Measurements from ENCODE around the gene HEBP1.

HEBP1 gene

GRCh38 chr12:12946686-12947355, 53.2 kb downstream of the HEBP1 start:
- DNase-seq: no peak

GRCh38 chr12:12945591-12945990, 54.5 kb downstream of the HEBP1 start:
- DNase-seq: no peak

DNA sequence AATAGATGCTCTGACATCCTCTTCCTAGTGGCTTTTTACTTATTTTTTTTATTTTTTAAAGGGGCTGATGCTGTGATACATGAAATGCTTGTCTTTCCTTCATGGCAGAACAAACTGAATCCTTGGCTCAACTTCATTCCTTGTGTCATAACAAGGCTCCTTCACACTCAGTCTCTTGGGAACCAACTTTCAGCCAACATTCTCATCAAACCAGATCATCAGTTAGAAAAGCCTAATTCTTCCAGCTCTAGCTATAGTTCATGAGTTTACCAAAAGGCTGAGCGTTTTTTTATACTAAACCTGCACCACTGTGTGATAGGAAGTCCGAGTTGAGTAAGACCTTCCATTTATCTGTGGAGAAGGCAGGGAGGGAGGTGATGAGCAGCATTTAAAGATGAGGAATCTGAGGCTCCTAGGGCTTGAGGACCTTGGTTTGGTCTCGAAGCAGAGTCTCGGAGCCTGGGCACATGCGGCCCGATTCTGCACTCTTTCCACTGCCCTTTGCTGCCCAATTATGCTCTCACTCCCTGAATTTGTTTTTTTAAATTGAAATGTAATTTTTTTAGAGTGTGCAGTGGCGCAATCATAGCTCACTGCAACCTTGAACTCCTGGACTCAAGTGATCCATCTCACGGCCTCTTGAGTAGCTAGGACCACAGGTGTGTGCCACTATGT, 56.3 kb downstream of the HEBP1 start:
- no peak for DNase-seq

DNA sequence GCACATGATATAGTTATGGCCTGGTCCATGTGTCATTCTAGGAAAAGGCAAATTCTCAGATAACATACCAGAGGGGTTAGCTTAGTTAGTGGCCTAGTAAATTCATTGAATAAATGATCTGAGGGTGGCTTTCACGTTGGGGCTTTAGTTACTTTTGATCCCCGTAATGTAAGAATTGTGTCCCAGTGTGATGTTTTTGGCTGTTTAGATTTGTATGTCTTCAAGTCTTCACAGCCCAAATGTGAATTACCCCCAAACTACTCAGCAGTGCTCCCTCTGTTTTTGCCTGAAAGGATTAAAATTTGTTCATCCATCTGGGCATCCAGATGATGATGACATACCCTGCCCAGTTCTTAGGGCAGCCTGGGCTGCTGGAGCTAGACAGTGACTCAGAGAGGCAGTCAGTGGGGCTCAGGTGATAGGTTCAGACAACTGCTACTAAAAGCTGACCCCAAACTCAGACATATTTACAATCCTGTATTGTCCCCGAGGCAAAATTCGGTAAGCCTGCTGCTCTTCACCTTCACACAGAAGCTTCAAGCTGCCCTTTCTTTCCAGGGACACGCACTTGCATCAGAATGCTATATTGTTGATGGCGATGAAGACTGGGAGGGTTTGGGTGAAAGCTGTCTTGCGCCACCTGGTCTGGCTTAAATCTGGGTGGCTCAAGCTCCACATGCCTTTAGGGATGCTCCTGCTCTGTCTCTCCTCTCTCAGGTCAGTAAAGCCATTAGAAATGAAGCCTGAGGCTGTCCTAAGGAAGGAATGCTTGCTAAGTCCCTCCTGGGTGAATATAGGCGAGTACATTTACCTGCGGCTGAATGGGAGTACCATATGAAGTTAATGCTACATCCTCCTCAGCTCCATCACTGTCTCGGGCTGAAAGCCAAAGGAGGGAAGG, 58.4 kb downstream of the HEBP1 start:
- DNase-seq: no peak

- no peak for DNase-seq
These were observed 60.2 kb downstream of the HEBP1 start for GRCh38 chr12:12939888-12940287.

- no peak for DNase-seq
These were observed 61.5 kb downstream of the HEBP1 start for GRCh38 chr12:12938541-12938940.

GRCh38 chr12:12936983-12937491, 63.0 kb downstream of the HEBP1 start:
- no peak for DNase-seq

- DNase-seq: no peak
These were observed 65.5 kb downstream of the HEBP1 start for GRCh38 chr12:12934556-12934955.

- DNase-seq: no peak
These were observed 66.3 kb downstream of the HEBP1 start for GRCh38 chr12:12933742-12934141.

DNA sequence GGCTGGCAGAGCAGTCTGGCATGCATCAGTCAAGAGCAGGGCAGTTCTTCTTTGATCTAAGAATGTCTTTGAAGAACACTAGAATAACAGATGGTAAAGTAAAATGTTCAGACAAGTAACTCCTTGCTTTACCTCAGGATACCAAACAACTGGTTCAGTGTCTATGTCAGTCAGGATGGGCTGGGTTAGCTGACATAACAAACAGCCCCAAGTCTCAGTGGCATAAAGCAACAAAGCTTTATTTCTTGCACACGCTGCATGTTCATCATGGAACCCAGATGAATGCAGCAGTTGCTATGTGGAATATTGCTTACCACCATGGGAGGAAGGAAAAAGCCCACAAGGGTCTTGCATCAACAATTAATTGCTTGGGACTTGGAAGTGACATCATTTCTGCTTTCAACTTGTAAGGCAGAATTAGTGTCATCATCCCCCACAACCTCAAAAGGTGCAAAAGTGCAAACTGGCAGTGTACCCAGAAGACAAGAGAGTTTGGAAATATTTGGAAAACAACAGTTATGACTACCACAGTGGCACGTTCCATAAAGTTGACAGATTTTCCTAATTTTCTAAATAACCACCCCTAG, 69.3 kb downstream of the HEBP1 start:
- no peak for DNase-seq

DNA sequence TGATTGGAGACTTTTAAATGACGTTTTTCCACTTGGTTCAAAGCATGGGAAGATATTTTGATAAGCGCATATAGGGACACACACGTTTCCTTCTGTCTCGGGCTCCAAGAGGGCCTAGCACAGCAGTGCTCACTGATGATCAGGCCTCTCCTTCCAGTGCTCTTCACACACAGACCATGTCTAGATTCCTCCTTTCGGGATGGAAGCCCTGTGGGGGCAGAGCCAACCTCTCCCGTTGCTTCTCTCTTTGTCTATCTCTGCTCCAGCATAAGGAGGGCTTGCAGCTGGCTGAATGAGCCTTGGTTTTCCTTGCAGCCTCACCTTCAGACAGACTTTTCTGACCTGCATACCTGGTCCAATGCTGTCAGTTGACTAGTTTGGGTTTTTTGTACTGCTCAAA, 70.4 kb downstream of the HEBP1 start:
- no peak for DNase-seq

DNA sequence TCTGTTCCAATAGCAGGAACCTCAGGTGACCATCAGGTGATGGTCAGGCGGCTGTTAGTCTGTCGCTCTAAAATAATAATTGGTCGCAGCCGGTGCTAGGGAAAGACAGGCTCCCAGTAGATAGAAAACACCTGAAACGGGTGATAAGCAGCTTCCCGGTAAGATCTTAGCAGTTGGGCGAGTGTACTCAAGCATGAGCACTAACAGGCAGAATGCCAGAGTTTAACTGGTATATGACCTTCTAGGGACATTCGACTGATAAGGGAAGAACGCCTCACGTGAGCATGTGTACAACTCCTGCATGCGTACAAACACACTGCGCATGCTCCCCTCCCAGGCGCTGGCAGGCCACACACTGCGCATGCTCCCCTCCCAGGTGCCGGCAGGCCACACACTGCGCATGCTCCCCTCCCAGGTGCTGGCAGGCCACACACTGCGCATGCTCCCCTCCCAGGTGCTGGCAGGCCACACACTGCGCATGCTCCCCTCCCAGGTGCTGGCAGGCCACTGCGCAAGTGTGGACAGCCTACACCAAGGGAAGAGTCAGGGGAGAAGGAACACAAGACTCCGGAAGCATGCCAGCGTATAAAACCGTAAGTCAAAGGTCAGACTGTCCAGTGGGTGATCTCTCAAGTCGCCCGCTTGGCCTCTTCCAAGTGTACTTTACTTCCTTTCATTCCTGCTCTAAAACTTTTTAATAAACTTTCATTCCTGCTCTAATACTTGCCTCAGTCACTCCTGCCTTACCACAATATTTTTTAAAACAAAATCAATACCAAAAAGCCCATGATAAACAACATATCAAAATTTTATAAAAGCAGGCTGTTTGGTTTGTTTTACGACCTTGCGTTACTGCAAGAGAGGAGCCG, 72.6 kb downstream of the HEBP1 start:
- no peak for DNase-seq

GRCh38 chr12:12926571-12927071, 73.4 kb downstream of the HEBP1 start:
- no peak for DNase-seq

DNA sequence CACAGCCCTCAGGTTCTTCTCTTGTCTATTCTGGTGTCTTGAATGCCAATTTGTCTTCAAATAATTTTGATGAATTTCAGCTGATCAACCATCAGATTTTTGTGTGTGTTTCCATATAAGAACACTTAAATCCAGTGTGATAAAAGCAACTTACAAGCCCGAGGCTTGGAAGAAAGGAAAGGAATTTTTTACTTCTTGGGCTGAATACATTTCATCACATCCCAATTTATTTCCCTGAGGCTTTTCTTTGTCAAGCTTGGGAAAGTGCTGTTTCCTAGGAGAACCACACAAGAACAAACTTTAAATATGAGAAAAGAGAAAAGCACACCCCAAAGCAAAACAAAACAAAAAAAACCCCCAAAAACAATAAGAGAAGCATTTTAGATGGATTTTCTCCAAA, 74.7 kb downstream of the HEBP1 start:
- DNase-seq: no peak
